ENCODE measurements around the gene OOEP. TPM values are rescaled to one million over a fixed set of nuclear protein-coding genes. Genes with fewer than 3 reads are reported as not detected.

The OOEP gene
- polyA plus RNA-seq, 12 donors = 0.16 to 0.34 (median 0.21) TPM; not detected in 9

Other genes with a start within 250 kb of the OOEP start
- gene KHDC1L, start 144.4 kb downstream of the OOEP start, polyA plus RNA-seq (ENCODE audit: insufficient read length in 12 of 12) = under 1 TPM in 4 of 12 donors, not detected in 8; 0.29 to 0.42 (median 0.39) TPM
- 1 to 10 TPM in 10 of 12 donors, not detected in 2; 3.6 to 5.4 (median 4.4) TPM for gene KHDC1, start 106.7 kb downstream of the OOEP start, polyA plus RNA-seq (ENCODE audit: insufficient read length in 12 of 12)
- gene DPPA5, start 15.6 kb downstream of the OOEP start, polyA plus RNA-seq (ENCODE audit: insufficient read length in 12 of 12) = not detected
- not detected for gene KHDC3L, start 7.2 kb downstream of the OOEP start, polyA plus RNA-seq (ENCODE audit: insufficient read length in 12 of 12)
- gene DDX43, start 24.9 kb upstream of the OOEP start, polyA plus RNA-seq (ENCODE audit: insufficient read length in 12 of 12) = 1 to 10 TPM in 1 of 12 donors, under 1 TPM in 8, not detected in 3; 0.15 to 1.3 (median 0.77) TPM
- 1 to 10 TPM in 11 of 12 donors, not detected in 1; 4.3 to 9.8 (median 5.1) TPM for gene CGAS, start 82.4 kb upstream of the OOEP start, polyA plus RNA-seq (ENCODE audit: insufficient read length in 12 of 12)
- gene MTO1, start 91.8 kb upstream of the OOEP start, polyA plus RNA-seq (ENCODE audit: insufficient read length in 12 of 12) = 10 to 100 TPM in 11 of 12 donors, not detected in 1; 12.3 to 23.6 (median 21.0) TPM
- over 10,000 TPM in 11 of 12 donors, 1,000 to 10,000 TPM in 1; 5,408 to 26,661 (median 22,680) TPM for gene EEF1A1, start 151.1 kb upstream of the OOEP start, polyA plus RNA-seq (ENCODE audit: insufficient read length in 12 of 12)

Data from muscle of arm (tissue), 12 donors.